ENCODE measurements around the gene MYH11.

DNA sequence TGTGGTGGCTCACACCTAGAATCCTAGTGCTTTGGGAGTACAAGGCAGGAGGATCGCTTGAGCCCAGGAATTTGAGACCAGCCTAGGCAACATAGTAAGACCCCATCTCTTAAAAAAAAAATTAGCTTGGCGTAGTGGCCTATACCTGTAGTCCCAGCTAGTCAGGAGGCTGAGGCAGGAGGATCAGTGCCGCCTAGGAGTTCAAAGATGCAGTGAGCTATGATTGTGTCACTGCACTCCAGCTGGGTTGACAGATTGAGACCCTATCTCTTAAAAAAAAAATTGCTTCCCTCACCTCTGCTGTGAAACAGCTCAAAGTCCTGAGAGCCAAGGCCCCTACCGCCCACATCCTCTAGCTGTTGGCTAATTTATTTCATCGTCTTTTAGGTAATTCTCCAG is 196.6 kb downstream of the MYH11 start:
- TF ChIP-seq POLR2A (IDR thresholded peaks at IDR 0.05; ENCODE audit: low read length) = no peak
- TF ChIP-seq GATA1 (IDR thresholded peaks at IDR 0.05; ENCODE audit: low read depth, low read length) = no peak
